Gastrocnemius medialis (tissue), 4 donors: ENCODE data around the gene IRAK1. TPM values are rescaled to one million over a fixed set of nuclear protein-coding genes. Genes with fewer than 3 reads are reported as not detected.

ENCODE experiments used
- ATAC-seq, 2 donors: fragments of 150-250 bp; one replicate each; pipeline ENCODE4 v1.9.1; 2016
- DNase-seq, 2 donors: peaks; one replicate each; pipeline ENCODE4 v3.0.0-alpha.2; 2019
- H3K27ac ChIP-seq, 4 donors: fragments of 200-600 bp; sonication (generic); 1 replicate in 1 of 4; 2 replicates in 3 of 4; pipeline ENCODE4 v1.5.1; 2016 to 2018; ENCODE audit warnings: mild to moderate bottlenecking in 2 of 4, moderate library complexity in 1 of 4
- H3K27me3 ChIP-seq, 3 donors: fragments of 200-600 bp; sonication (generic) in 2 of 3; 1 replicate in 1 of 3; 2 replicates in 2 of 3; pipeline versions ENCODE4 v1.5.1 to v1.6.0; 2016 to 2019; ENCODE audit warnings: mild to moderate bottlenecking in 1 of 3, moderate library complexity in 1 of 3
- H3K36me3 ChIP-seq, 2 donors: fragments of 200-600 bp; sonication (generic) in 1 of 2; one replicate each; pipeline ENCODE4 v1.5.1; 2017 to 2018
- H3K4me1 ChIP-seq, 2 donors: fragments of 200-600 bp; sonication (generic) in 1 of 2; one replicate each; pipeline ENCODE4 v1.5.1; 2016 to 2017; ENCODE audit warnings: mild to moderate bottlenecking in 2 of 2
- H3K4me3 ChIP-seq, 4 donors: fragments of 200-600 bp; sonication (generic) in 3 of 4; 1 replicate in 1 of 4; 2 replicates in 3 of 4; pipeline ENCODE4 v1.5.1; 2016 to 2019; ENCODE audit warnings: mild to moderate bottlenecking in 2 of 4
- H3K9me3 ChIP-seq, 3 donors: fragments of 200-600 bp; sonication (generic) in 2 of 3; 1 replicate in 1 of 3; 2 replicates in 2 of 3; pipeline ENCODE4 v1.5.1; 2016 to 2019
- CTCF ChIP-seq, 5 experiments: fragments of 450-650 bp in 3 of 5; fragments of 200-600 bp in 2 of 5; sonication (generic) in 2 of 5; IDR thresholded peaks in 4 of 5; conservative IDR thresholded peaks in 1 of 5; 1 replicate in 4 of 5; 2 replicates in 1 of 5; pipeline ENCODE4 v1.5.1; 2016 to 2019; ENCODE audit warnings: antibody characterized with exemption in 5 of 5, mild to moderate bottlenecking in 3 of 5, moderate library complexity in 3 of 5
- POLR2A ChIP-seq, 2 donors: fragments of 450-650 bp; IDR thresholded peaks; one replicate each; pipeline ENCODE4 v1.6.1; 2017; ENCODE audit warnings: antibody characterized with exemption in 2 of 2, mild to moderate bottlenecking in 2 of 2, moderate library complexity in 2 of 2
- in situ Hi-C, 4 donors: fragments of 200-750 bp; cut with MboI; loops; one replicate each; pipeline versions ENCODE4 v1.15.0 to v1.8.0; 2017; ENCODE audit warnings: low sequenced_read_pairs in 4 of 4
- intact Hi-C: fragments of 100-400 bp; cut with DNase I; formaldehyde crosslinking; loops from one replicate; pipeline ENCODE4 v1.15.1; 2023; ENCODE audit warnings: low total_unique reads
- total RNA-seq, 4 donors: library from RNA; depleted of rRNA; stranded (reverse); fragments of >200 nt; gene quantifications; one replicate each; pipeline versions ENCODE4 v1.1.0 to v1.2.3, GENCODE V29; 2016

The IRAK1 gene
- total RNA-seq, 4 donors from 2014 or later: 73.9 to 157 (median 115) TPM

- TF ChIP-seq CTCF (IDR thresholded peaks at IDR 0.05 in 4 of 5, conservative IDR thresholded peaks at IDR 0.05 in 1 of 5) (no peak), POLR2A (IDR thresholded peaks at IDR 0.05) (no peak)
- DNase-seq: no peak
- H3K36me3 ChIP-seq: peaks cover 0 to 20% of the 10 kb centered on the region in 2 donors
- no peaks in the 10 kb centered on the region for H3K27me3 ChIP-seq
- intact Hi-C loops (no loop called here), in situ Hi-C loops (loop anchor here in 1 of 4 donors (5.0 kb wide), 1 partner anchor 40 kb away; no protein-coding TSS in a partner anchor)
- H3K4me1 ChIP-seq: peaks cover 3 to 6% of the 10 kb centered on the region in 2 donors
- no peaks in the 10 kb centered on the region for H3K9me3 ChIP-seq
- H3K4me3 ChIP-seq: no peak overlapping the region
- H3K27ac ChIP-seq: peak overlapping the region in 2 of 4 donors; percentile 80 to 84
- ATAC-seq: no peak
Measured at GRCh38 chrX:154012336-154012991, 7.2 kb downstream of the IRAK1 start.

GRCh38 chrX:154011376-154012335 is 8.0 kb downstream of the IRAK1 start:
- DNase-seq (no peak), ATAC-seq (no peak)
- Histone ChIP-seq H3K4me1 (peaks cover 3 to 6% of the 10 kb centered on the region in 2 donors), H3K9me3 (no peaks in the 10 kb centered on the region), H3K27ac (peak overlapping the region; percentile 80 to 90 (median 86)), H3K36me3 (peaks cover 0 to 12% of the 10 kb centered on the region in 2 donors), H3K27me3 (no peaks in the 10 kb centered on the region), H3K4me3 (no peak overlapping the region)
- TF ChIP-seq POLR2A (IDR thresholded peaks at IDR 0.05) (no peak), CTCF (IDR thresholded peaks at IDR 0.05 in 4 of 5, conservative IDR thresholded peaks at IDR 0.05 in 1 of 5) (no peak)
- intact Hi-C loops (no loop called here), in situ Hi-C loops (loop anchor here in 1 of 4 donors (5.0 kb wide), 1 partner anchor 41 kb away; no protein-coding TSS in a partner anchor)

- in situ Hi-C loops: loop anchor here in 1 of 4 donors (5.0 kb wide), 1 partner anchor 42 kb away; no protein-coding TSS in a partner anchor
- DNase-seq (peak; percentile 62 to 87), ATAC-seq (peak; percentile 96 to 98)
- intact Hi-C loops: no loop called here
- TF ChIP-seq CTCF (IDR thresholded peaks at IDR 0.05 in 4 of 5, conservative IDR thresholded peaks at IDR 0.05 in 1 of 5): no peak
- no peak for TF ChIP-seq POLR2A (IDR thresholded peaks at IDR 0.05)
- H3K4me3 ChIP-seq: no peak overlapping the region
- H3K36me3 ChIP-seq: peaks cover 0 to 5% of the 10 kb centered on the region in 2 donors
- peak overlapping the region; percentile 80 to 90 (median 86) for H3K27ac ChIP-seq
- peaks cover 3 to 6% of the 10 kb centered on the region in 2 donors for H3K4me1 ChIP-seq
- H3K27me3 ChIP-seq: no peaks in the 10 kb centered on the region
- H3K9me3 ChIP-seq: no peaks in the 10 kb centered on the region
Measured at GRCh38 chrX:154010330-154011087, 9.2 kb downstream of the IRAK1 start.

GRCh38 chrX:154008521-154008920 is 11.2 kb downstream of the IRAK1 start:
- H3K4me3 ChIP-seq: no peak overlapping the region
- TF ChIP-seq POLR2A (IDR thresholded peaks at IDR 0.05): no peak
- no peak for TF ChIP-seq CTCF (IDR thresholded peaks at IDR 0.05 in 4 of 5, conservative IDR thresholded peaks at IDR 0.05 in 1 of 5)
- in situ Hi-C loops: no loop called here
- peaks cover 3 to 6% of the 10 kb centered on the region in 2 donors for H3K4me1 ChIP-seq
- H3K36me3 ChIP-seq: no peaks in the 10 kb centered on the region
- intact Hi-C loops: no loop called here
- ATAC-seq: no peak
- no peaks in the 10 kb centered on the region for H3K9me3 ChIP-seq
- no peaks in the 10 kb centered on the region for H3K27me3 ChIP-seq
- H3K27ac ChIP-seq: peak overlapping the region in 1 of 4 donors; percentile 80
- DNase-seq: no peak
